HG03469 (cell line): ENCODE data around the gene IQCK.

ENCODE experiments used
- ATAC-seq: cut with Tn5 transposase; IDR thresholded peaks from one replicate; pipeline ENCODE4 v1.9.1; 2021; ENCODE audit warnings: mild to moderate bottlenecking, moderate library complexity, moderate number of reproducible peaks; ENCODE audit not compliant: unreplicated experiment

The IQCK gene

GRCh38 chr16:19907161-19907992 lies 189.3 kb downstream of the IQCK start:
- no peak for ATAC-seq
